NCI-H2107 treated with DMSO at 0.1 percent for 48 hours (cell line): ENCODE data around the gene RMDN2.
A peak's percentile ranks its signal among the peaks of the same experiment; 100 is the strongest.
"Not testable (repeated sequence)": the region's sequence is repeated elsewhere in the genome, so short reads cannot be mapped to it uniquely, and the experiment has no call there.

Experiments used
- DNase-seq: peaks from one replicate; lab custom pipeline; 2025; ENCODE audit not compliant: unreplicated experiment; lab: John Stamatoyannopoulos, UW

Gene RMDN2

DNA sequence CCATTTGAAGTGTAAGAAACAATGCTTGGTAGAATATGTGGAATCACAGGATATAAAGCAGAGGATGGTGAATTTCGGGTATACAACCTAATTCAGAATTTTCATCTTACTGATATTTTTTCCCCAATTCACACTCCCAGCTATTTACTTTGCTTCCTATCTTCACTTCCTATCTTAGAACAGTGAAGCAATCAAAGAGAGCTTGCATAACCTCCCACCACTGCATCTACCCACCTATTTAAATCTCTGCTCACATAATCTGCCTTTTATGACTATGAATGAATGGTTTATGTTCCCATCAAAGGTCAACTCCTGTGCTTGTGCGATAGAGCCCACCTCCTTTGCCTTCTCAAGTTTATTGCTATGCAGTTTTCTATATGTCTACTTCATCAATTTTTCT is 3.3 kb downstream of the RMDN2 start:
- no peak for DNase-seq

DNA sequence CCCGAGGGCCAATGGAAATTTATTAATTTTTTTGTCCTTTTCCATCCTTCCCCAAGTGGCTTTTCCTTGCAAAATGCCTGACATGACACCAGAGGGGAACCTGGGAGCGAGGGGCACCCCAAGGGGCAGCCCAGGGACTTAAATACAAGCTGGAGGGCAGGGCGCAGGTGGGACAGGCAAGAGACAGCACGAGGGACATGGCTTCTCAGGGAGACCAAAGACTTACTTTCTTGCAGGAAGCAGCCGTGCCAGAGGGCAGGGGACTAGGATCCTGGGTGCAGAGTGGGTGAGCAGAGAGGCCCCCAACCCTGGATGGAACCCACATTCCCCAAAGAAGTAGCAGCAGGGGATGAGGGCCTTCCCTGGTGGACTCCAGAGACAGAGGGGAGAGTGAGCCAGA is 5.3 kb downstream of the RMDN2 start:
- not testable (repeated sequence) for DNase-seq

DNA sequence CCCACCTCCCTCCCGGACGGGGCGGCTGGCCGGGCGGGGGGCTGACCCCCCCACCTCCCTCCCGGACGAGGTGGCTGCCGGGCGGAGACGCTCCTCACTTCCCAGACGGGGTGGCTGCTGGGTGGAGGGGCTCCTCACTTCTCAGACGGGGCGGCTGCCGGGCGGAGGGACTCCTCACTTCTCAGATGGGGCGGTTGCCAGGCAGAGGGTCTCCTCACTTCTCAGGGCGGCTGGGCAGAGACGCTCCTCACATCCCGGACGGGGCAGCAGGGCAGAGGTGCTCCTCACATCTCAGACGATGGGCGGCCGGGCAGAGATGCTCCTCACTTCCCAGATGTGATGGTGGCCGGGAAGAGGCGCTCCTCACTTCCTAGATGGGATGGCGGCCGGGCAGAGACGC is 7.8 kb downstream of the RMDN2 start:
- not testable (repeated sequence) for DNase-seq

DNA sequence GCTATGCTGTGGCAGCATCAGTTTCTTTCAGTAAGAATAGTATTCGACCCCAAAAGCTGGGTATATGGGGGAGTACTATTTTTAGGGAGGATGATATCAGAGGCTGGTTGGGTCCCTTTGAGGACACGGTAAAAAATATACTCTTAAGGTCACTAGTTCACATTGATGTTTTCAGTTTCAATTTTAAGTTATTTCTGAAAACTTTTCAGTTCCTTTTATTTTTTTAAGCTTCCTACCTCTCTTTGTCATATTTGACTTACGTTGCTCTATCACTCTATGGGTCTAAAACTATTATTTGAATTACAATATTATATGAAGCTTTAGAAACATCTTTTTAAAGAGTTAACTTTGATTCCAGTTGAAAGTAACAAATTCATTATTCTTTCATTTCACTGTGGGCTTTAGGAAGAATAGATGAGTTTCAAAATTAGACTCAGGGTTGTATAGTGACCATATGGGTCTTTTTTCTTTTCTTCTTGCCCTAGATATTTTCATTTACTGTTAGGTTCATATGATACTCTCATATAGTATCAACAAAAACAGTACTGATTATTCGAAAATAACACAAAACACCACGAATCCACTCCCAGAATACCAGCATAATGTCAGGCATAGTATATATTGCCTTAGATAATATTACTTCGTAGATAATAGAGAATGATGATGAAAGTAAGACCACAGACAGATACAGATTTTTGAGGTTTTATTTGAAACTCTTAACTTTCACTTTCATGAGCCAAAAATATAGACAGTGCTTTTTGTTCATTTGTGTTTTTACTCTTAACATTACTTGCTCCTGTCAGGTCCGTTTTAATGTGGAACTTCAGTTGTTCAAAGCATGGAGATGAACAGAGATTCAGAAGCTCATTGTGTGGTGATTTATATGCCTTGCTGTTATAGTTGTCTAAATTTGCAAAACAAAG is 9.8 kb downstream of the RMDN2 start:
- DNase-seq, result no peak

DNA sequence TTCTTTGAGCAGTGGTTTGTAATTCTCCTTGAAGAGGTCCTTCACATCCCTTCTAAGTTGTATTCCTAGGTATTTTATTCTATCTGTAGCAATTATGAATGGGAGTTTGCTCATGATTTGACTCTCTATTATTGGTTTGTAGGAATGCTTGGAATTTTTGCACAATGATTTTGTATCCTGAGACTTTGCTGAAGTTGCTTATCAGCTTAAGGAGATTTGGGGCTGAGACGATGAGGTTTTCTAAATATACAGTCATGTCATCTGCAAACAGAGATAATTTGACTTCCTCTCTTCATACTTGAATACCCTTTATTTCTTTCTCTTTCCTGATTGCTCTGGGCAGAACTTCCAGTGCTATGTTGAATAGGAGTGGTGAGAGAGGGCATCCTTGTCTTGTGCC is 12.5 kb downstream of the RMDN2 start:
- DNase-seq, result not testable (repeated sequence)

DNA sequence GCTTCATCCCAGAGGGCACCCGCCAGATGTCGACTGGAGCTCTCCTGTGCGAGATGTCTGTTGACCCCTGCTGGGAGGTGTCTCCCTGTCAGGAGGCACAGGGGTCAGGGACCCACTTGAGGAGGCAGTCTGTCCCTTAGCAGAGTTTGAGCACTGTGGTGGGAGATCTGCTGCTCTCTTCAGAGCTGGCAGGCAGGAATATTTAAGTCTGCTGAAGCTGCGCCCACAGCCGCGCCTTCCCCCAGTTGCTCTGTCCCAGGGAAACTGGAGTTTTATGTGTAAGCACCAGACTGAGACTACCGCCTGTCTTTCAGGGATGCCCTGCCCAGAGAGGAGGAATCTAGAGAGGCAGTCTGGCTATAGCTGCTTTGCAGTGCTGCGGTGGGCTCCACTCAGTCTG is 16.2 kb downstream of the RMDN2 start:
- not testable (repeated sequence) for DNase-seq

DNA sequence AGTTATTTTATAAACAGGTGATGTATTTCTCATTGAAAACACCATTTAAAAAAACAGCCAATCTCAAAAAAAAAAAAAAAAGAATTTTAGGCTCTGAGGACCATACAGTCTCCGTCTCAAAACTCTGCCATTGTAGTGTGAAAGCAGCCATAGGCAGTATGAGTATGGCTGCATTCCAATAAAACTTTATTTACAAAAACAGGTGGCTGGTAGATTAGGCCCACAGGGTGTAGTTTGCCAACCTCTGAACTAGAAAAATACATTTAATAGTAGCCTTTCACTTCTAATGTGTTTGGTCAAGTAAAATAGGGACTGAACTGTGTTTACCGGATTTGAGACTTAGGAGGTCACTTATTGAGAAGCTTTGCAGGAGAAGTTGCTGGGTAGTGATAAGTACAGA is 19.2 kb downstream of the RMDN2 start:
- DNase-seq, result no peak

DNA sequence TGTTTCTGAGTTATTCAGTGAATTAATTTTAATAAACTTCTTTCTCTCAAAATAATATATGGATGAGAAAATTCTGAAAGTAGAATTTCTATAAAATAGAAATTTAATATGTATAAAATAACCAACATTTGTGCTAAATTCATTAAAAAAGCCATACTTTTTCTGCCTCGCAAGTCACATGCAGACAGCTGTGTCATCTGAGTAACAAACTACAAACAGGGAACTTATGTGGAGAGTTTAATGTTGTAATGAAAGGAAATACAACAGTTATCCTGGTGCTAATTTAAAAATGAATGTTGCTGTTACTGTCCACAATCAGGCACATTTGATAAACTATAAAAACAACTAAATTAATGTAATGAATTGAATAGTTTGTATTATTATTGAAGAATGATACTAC is 22.2 kb downstream of the RMDN2 start:
- DNase-seq, result no peak

DNA sequence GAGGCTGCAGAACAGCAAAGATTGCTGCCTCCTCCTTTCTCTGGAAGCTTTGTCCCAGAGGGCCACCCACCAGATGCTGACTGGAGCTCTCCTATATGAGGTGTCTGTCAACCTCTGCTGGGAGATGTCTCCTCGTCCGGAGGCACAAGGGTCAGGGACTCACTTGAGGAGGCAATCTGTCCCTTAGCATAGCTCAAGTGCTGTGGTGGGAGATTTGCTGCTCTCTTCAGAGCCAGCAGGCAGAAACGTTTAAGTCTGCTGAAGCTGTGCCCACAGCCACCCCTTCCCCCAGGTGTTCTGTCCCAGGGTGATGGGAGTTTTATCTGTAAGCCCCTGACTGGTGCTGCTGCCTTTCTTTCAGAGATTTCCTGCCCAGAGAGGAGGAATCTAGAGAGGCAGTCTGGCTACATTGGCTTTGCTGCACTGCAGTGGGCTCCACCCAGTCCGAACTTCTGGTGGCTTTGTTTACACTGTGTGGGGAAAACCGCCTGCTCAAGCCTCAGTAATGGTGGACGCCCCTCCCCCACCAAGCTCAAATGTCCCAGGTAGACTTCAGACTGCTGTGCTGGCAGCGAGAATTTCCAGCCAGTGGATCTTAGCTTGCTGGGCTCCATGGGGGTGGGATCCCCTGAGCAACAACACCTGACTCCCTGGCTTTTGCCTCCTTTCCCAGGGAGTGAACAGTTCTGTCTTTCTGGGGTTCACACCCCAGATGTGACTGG is 37.1 kb downstream of the RMDN2 start:
- not testable (repeated sequence) for DNase-seq

DNA sequence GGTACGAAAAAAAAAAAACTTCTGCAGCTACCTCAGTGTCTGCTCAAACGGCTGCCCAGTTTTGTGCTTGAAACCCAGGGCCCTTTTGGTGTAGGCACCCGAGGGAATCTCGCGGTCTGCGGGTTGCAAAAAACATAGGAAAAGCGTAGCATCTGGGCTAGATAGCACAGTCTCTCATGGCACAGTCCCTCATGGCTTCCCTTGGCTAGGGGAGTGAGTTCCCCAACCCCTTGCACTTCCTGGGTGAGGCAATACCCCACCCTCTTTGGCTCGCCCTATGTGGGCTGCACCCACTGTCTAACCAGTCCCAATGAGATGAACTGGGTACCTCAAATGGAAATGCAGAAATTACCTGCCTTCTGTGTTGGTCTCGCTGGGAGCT is 37.6 kb downstream of the RMDN2 start:
- not testable (repeated sequence) for DNase-seq

DNA sequence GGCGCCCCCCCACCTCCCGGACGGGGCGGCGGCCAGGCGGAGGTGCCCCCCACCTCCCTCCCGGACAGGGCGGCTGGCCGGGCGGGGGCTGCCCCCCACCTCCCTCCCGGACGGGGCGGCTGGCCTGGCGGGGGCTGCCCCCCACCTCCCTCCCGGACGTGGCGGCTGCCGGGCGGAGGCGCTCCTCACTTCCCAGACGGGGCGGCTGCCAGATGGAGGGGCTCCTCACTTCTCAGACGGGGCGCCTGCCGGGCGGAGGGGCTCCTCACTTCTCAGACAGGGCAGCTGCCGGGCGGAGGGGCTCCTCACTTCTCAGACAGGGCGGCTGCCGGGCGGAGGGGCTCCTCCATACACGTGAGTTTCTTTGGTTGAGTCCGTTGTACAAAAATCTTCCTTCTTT is 38.8 kb downstream of the RMDN2 start:
- not testable (repeated sequence) for DNase-seq

DNA sequence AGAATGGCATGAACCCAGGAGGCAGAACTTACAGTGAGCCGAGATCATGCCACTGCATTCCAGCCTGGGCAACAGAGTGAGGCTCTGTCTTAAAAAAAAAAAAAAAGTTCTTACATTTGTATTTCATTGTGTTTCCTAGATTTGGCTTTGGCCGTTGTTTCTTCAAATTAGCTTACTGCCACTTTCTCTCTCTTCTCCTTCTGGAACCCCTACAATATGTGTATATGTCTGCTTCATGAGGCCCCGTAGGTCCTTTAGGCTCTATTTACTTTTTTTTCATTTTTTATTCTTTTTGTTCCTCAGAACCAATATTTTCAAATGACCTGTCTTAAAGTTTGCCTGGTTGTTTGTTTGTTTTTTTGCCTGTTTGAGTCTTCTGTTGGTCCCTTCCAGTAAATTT is 41.2 kb downstream of the RMDN2 start:
- DNase-seq, result no peak

DNA sequence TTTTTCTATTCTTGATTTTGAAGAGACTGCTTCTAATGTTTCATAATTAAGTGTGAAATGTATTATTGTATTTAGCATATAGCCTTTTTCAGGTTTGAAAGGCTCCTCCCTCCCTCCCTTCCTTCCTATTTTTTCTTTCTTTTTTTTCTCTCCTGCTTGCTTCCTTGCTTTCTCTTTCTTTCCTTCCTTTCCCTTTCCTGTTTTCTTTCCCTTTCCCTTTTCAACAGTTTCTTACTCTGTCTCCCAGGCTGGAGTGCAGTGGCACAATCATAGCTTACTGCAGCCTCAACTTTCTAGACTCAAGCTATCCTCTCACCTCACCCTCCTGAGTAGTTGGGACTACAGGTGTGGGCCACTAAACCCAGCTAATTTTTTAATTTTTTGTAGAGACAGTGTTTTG is 44.6 kb downstream of the RMDN2 start:
- no peak for DNase-seq

DNA sequence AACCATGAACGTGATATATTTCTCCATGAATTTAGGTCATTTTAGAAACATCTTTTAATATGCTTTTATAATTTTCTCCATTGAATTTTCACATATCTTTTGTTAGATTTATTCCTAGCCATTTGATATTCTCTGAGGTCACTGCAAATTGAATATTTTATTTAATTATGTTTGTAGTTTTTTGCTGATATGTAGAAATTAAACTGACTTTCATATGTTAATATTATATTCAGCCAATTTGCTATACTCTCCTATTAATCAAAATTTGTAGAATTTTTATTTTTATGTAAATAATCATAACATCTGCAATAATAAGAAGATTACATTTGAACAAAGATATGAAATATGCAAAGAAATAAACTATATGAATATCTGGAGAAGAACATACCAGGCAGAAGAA is 46.9 kb downstream of the RMDN2 start:
- no peak for DNase-seq

DNA sequence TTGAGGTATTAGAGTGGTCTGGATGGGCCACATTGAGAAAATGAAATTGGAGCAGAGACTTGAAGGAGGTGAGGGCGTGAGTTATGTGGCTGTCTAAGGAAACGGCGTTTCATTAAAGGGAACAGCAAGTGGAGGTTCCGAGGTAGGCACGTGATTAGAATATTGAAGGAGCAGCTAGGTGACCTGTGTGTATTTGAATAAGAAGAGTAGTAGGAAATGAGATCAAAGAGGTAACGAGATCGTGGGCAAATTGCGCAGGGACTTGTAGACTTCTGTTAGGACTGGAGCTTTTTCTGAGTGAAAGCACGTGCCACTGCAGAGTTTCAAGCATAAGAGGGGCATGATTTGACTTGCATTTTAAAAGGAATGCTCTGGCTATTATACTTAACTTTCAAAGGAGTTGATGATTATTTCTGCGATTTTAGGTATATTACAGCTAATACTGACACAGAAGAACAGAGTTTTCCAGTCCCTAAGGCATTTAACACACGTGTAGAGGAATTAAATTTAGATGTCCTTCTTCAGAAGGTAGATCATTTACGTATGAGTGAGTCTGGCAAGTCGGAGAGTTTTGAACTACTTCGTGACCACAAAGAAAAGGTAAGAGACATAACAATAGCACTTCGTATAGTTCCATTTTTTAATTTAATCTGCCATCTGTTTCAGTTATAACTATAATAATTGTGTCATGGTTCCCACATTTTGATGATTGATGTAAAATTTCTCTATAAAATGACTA is 48.7 kb downstream of the RMDN2 start:
- no peak for DNase-seq

DNA sequence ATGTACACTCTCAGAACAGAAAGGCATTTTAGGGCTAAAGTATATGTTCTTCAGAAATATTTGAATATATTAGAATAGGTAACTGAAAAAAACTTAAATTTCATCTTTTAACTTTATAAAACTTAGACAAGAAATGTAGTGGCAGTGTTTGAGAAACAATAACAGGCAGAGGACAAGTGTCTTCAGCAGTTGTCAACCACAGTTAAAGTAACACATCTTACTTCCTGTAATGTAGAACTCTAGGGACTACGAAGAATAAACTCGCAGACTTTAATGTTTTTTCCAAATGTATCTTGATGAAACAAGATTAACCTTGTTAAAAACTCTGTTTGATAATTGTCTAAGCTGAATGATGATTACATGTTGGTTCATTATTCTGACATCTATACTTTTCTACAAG is 50.7 kb downstream of the RMDN2 start:
- no peak for DNase-seq

DNA sequence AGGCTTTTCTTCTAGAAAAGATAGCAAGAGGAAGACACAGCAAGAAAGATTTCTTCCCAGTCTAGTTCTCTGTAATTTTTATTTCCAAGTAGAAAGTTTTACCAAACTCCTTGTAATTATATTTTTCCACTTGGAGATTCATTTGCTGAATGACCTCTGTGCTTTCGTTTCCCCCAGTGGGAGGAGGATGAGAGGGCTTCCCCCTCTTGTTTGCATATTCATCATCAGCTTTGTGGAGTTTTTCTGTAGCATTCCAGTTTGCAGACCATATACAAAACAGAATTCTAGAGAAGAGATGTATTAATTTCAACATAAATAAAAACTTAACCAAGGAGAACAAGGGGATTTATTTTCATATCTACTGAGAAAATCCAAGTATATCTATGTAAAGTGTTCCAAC is 51.3 kb downstream of the RMDN2 start:
- no peak for DNase-seq

DNA sequence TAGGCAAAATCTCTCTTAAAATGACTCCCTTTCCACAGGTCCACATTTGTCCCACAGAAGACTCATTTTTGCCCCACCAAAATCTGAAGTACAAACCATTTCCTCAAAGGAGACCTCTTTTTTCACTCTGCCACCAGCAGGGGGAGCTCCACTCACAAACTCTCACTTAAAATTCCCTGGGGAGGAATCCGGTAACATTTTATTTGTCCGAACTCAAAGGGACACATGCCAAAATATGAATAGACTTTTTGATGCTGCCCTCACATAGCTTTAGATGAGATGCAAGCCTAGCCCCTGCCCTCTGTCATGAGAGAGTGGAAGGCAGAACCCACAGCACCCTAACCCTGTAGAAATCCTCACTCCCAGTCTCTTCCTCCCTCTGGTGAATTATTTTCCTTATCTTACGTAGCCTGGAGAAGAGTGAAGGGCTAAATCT is 57.1 kb downstream of the RMDN2 start:
- peak; percentile 6 for DNase-seq

DNA sequence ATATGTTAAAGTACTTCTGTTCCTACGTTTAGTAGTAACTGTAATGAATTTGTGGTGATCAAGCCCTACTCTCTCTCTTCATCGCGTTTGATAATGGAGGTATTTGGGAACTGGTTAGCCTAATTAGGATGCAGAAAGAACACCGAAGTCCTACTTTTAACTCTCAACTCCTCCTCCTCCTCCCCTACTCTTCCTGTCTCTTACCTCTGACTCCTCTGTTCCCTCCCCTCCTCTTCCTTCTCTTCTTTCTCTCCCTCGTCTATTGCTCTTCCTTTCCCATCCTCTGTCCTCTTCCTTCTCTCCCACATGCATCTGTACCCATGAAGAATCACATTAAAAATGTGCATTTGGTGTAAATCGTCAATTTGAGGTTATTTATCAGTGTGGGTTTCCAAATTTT is 57.8 kb downstream of the RMDN2 start:
- DNase-seq, result no peak

DNA sequence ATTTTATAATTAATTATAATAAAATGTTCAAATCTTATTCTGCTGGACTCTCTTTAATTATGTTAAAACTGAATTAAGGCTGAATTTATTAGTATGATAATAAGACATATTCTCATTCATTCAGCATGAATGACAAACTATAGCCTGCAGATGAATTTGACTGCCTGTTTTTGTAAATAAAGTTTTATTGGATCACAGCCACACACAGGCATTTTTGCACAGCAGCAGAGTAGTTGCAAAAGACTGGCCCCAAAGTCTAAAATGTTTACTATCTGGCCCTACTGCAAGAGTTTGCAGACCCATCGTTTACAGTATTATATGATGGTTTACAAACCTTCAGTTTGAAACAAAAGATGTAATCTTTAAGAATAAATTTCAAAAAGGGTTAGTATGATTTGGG is 58.6 kb downstream of the RMDN2 start:
- no peak for DNase-seq

DNA sequence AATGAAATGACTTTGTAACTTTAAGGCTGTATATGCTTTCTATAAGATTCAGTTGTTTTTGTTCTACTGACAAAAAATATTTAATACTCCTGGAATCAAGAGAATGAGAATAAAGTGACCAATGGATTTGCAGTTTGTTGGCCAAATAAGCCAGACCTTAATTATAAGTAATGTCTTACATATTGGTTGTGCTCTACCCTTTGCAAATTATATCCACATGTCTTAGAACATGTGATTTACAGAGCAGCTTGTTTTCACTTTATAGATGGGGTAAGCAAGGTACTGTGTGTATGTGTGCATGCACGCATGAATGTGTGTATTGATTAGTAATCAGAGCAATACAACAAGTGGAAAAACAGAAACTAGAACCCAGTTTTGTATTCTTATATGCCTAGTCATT is 59.1 kb downstream of the RMDN2 start:
- DNase-seq, result no peak

DNA sequence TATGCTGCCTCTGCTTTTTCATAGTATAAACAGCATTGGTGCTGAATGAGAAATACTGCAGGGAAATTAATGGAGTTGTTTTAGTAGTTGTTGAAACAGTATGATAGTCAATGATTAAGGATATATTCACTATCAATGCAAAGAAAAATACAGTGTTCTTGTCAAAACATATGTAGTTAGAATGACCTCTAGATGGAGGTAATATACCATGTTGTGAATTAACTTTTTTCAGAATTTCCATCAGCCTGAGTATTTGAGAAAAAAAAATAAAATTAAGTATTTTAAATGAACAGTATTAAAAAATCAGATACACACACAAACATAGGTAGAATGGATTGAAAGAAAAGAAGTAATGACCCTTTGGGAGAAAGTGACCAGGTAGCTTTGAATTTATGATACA is 59.5 kb downstream of the RMDN2 start:
- DNase-seq, result no peak
